Gastroesophageal sphincter (tissue), 3 donors: ENCODE results near the gene UCK1.
"Not testable (repeated sequence)": the region's sequence is repeated elsewhere in the genome, so short reads cannot be mapped to it uniquely, and the experiment has no call there.

Experiments used
- EP300 ChIP-seq: sonication (generic); formaldehyde crosslinking; IDR thresholded peaks from one replicate; pipeline ENCODE4 v1.6.1; 2017; ENCODE audit warnings: antibody characterized with exemption, mild to moderate bottlenecking
- POLR2A ChIP-seq, 2 donors: fragments of 450-650 bp; IDR thresholded peaks; one replicate each; pipeline ENCODE4 v1.6.1; 2017; ENCODE audit warnings: antibody characterized with exemption in 2 of 2, mild to moderate bottlenecking in 2 of 2, moderate library complexity in 1 of 2
- POLR2AphosphoS5 ChIP-seq: sonication (generic); formaldehyde crosslinking; IDR thresholded peaks from one replicate; pipeline ENCODE4 v1.6.1; 2017; ENCODE audit warnings: antibody characterized with exemption
- TF ChIP-seq, protein P1 (sequence below), 4 experiments: fragments of 200-600 bp in 2 of 4; fragments of 450-650 bp in 2 of 4; sonication (generic) in 1 of 4; IDR thresholded peaks; one replicate each; pipeline ENCODE4 v1.5.1; 2017 to 2019; ENCODE audit warnings: antibody characterized with exemption in 4 of 4, mild to moderate bottlenecking in 2 of 4, moderate library complexity in 2 of 4

GRCh38 chr9:131549186-131549585, 18.1 kb upstream of the UCK1 start:
- TF ChIP-seq, protein P1, sequence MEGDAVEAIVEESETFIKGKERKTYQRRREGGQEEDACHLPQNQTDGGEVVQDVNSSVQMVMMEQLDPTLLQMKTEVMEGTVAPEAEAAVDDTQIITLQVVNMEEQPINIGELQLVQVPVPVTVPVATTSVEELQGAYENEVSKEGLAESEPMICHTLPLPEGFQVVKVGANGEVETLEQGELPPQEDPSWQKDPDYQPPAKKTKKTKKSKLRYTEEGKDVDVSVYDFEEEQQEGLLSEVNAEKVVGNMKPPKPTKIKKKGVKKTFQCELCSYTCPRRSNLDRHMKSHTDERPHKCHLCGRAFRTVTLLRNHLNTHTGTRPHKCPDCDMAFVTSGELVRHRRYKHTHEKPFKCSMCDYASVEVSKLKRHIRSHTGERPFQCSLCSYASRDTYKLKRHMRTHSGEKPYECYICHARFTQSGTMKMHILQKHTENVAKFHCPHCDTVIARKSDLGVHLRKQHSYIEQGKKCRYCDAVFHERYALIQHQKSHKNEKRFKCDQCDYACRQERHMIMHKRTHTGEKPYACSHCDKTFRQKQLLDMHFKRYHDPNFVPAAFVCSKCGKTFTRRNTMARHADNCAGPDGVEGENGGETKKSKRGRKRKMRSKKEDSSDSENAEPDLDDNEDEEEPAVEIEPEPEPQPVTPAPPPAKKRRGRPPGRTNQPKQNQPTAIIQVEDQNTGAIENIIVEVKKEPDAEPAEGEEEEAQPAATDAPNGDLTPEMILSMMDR (IDR thresholded peaks at IDR 0.05): not testable (repeated sequence)
- not testable (repeated sequence) for TF ChIP-seq POLR2A (IDR thresholded peaks at IDR 0.05); EP300; POLR2AphosphoS5
